Frontal cortex (tissue), 4 donors: ENCODE results near the gene CHMP3. TPM values are rescaled to one million over a fixed set of nuclear protein-coding genes. Genes with fewer than 3 reads are reported as not detected.
"Not testable (repeated sequence)": the region's sequence is repeated elsewhere in the genome, so short reads cannot be mapped to it uniquely, and the experiment has no call there.

Experiments
- DNase-seq, 2 donors: peaks; one replicate each; pipeline ENCODE4 v3.0.0; 2012; ENCODE audit warnings: low spot score in 2 of 2
- FAIRE-seq: peaks from 2 replicates; lab custom pipeline; 2012; peaks lifted over from hg19 to GRCh38; lab: Jason Lieb, UNC
- total RNA-seq: library from RNA; depleted of rRNA; stranded (reverse); fragments of >200 nt; gene quantifications from one replicate; pipeline ENCODE4 v1.2.3, GENCODE V29; 2014
- donor health status: control.
- donor health status: control.
- donor health status: control.

CHMP3 gene
- total RNA-seq, 1 donor from 2014 or later: 44.4 TPM

GRCh38 chr2:86513948-86514660, 49.1 kb downstream of the CHMP3 start:
- FAIRE-seq: no peak
- DNase-seq: no peak

GRCh38 chr2:86512892-86513291, 50.4 kb downstream of the CHMP3 start:
- DNase-seq (no peak), FAIRE-seq (no peak)

GRCh38 chr2:86512034-86512433, 51.2 kb downstream of the CHMP3 start:
- FAIRE-seq (no peak), DNase-seq (no peak)

- FAIRE-seq (no peak), DNase-seq (no peak)
These were observed 52.8 kb downstream of the CHMP3 start for GRCh38 chr2:86510436-86510933.

- FAIRE-seq (no peak), DNase-seq (no peak)
These were observed 55.6 kb downstream of the CHMP3 start for GRCh38 chr2:86507600-86507999.

- FAIRE-seq: no peak
- DNase-seq: no peak
These were observed 62.7 kb downstream of the CHMP3 start for GRCh38 chr2:86500325-86501083.

DNA sequence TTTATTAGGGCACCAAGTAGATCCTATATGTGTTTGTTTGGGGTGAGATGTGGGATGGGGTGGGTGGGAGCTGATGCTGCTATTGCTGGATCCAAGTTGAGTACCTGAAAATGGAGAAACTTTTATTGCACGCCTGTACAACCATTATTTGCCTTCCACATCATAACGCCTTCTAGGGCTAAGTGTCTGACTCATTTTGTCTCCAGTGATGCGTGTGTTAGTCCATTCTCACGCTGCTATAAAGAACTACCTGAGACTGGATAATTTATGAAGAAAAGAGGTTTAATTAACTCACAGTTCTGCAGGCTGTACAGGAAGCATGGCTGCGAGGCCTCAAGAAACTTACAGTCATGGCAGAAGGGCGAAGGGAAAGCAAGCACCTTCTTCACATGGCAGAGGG, 63.9 kb downstream of the CHMP3 start:
- DNase-seq: no peak
- FAIRE-seq: no peak

GRCh38 chr2:86498468-86499260, 64.6 kb downstream of the CHMP3 start:
- no peak for DNase-seq
- FAIRE-seq: no peak

DNA sequence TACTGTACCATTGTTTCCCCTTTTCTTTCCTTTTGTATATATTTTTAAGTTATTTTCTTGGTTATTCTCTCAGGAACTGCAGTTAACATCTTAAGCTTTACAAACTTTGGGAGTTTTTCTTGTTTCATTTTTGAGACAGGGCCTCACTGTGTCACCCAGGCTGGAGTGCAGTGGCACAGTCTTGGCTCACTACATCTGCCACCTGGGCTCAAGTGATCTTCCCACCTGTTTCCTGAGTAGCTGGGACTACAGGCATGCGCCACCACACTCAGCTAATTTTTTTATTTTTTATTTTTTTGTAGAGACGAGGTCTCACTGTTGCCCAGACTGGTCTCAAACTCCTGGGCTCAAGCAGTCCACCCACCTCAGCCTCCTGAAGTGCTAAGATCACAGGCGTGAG, 66.9 kb downstream of the CHMP3 start:
- DNase-seq, FAIRE-seq: not testable (repeated sequence)

GRCh38 chr2:86492048-86492453, 71.2 kb downstream of the CHMP3 start:
- DNase-seq (no peak), FAIRE-seq (no peak)

GRCh38 chr2:86491088-86491487, 72.2 kb downstream of the CHMP3 start:
- DNase-seq: no peak

GRCh38 chr2:86490245-86490644, 73.0 kb downstream of the CHMP3 start:
- FAIRE-seq (no peak), DNase-seq (no peak)

More at GRCh38 chr2:86491088-86491487, 72.2 kb downstream of the CHMP3 start:
- FAIRE-seq: no peak

GRCh38 chr2:86489542-86489941, 73.7 kb downstream of the CHMP3 start:
- FAIRE-seq (no peak), DNase-seq (no peak)

GRCh38 chr2:86488561-86489250, 74.5 kb downstream of the CHMP3 start:
- DNase-seq (no peak), FAIRE-seq (no peak)

DNA sequence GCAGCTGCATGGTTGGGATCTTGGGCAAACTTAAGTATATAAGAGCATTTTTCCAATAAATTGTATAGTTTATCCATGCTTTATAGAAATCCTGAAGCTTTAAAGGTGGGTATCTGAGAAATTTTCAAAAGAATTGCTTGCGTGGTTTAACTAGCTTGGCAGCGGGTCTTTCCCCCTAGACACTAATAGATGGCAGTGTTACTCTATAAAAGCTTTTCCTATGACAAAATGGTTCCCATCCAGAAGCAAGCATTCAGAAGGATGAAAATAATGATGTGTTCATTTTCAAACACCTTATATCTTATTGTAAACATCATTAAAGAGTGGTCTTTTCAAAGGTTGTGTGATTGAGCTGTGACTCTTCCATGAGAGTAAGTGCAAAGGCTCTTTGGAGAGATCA, 76.2 kb downstream of the CHMP3 start:
- no peak for DNase-seq
- FAIRE-seq: no peak

GRCh38 chr2:86485802-86486201, 77.4 kb downstream of the CHMP3 start:
- DNase-seq (no peak), FAIRE-seq (no peak)

- no peak for DNase-seq
- no peak for FAIRE-seq
These were observed 78.1 kb downstream of the CHMP3 start for GRCh38 chr2:86485103-86485502.

DNA sequence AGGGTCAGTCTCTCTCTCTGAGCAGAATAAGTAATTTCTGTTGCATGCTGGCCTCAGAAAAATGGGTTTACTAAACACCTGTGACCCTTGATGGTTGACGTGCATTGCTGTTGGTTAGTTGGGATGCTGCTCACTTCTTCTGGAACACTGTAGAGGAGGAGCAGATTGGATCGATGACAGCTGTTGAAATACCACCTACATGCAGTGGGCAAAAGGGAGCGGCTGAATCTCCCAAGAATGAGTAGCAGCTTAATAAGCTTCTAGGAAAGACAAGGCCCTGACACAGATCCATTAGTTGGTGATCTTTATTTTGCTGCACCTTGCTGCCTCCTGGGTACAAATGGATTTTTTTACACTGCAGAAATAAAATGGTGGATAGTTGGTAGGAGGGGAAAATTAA, 78.9 kb downstream of the CHMP3 start:
- FAIRE-seq (no peak), DNase-seq (no peak)

DNA sequence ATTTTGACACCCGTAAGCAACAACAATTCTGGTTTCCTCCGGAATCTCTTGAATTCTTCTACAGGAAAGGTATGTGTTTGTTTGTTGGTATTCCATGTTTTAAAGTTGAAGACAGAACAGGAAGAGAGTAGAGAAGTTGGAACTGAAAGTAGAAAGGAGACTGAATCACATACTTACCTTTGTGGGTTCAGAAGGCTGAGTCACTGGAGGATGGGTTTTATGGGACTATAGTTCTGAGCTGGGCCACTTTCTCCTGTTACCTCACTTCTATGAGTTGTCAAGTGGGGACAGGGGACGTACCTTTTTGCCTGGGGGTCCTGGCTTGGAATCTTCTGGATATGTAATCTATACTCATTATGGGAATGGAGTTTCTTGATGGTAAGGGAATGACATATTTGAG, 81.2 kb downstream of the CHMP3 start:
- DNase-seq (no peak), FAIRE-seq (no peak)

- DNase-seq (no peak), FAIRE-seq (no peak)
These were observed 83.1 kb downstream of the CHMP3 start for GRCh38 chr2:86480105-86480504.
